GM12891 (cell line): Measurements from ENCODE around the gene SULT2B1.

Source experiments
- DNase-seq: peaks from one replicate; pipeline ENCODE4 v3.0.0; 2011; ENCODE audit warnings: low spot score; ENCODE audit not compliant: insufficient read length
- FAIRE-seq: peaks from 2 replicates; lab custom pipeline; 2011; peaks lifted over from hg19 to GRCh38; lab: Jason Lieb, UNC
- PAX5 ChIP-seq: IDR thresholded peaks from 2 replicates; pipeline ENCODE4 v1.6.1; 2011; ENCODE audit warnings: low read length, moderate library complexity, mild to moderate bottlenecking; ENCODE audit not compliant: insufficient read depth, severe bottlenecking
- POLR2A ChIP-seq: IDR thresholded peaks from 2 replicates; pipeline ENCODE4 v1.6.1; 2011; ENCODE audit warnings: low read depth, low read length, control low read depth
- POLR2AphosphoS5 ChIP-seq: IDR thresholded peaks from 2 replicates; pipeline ENCODE4 v1.6.1; 2011; ENCODE audit warnings: low read depth, low read length, control low read depth
- POU2F2 ChIP-seq: IDR thresholded peaks from 2 replicates; pipeline ENCODE4 v1.6.1; 2011; ENCODE audit warnings: low read depth, mild to moderate bottlenecking, control low read depth, low read length, moderate library complexity
- SPI1 ChIP-seq: IDR thresholded peaks from 2 replicates; pipeline ENCODE4 v1.6.1; 2011; ENCODE audit warnings: low read depth, low read length, control low read depth
- TAF1 ChIP-seq: IDR thresholded peaks from 2 replicates; pipeline ENCODE4 v1.6.1; 2011; ENCODE audit warnings: low read depth, low read length, control low read depth

Gene SULT2B1

DNA sequence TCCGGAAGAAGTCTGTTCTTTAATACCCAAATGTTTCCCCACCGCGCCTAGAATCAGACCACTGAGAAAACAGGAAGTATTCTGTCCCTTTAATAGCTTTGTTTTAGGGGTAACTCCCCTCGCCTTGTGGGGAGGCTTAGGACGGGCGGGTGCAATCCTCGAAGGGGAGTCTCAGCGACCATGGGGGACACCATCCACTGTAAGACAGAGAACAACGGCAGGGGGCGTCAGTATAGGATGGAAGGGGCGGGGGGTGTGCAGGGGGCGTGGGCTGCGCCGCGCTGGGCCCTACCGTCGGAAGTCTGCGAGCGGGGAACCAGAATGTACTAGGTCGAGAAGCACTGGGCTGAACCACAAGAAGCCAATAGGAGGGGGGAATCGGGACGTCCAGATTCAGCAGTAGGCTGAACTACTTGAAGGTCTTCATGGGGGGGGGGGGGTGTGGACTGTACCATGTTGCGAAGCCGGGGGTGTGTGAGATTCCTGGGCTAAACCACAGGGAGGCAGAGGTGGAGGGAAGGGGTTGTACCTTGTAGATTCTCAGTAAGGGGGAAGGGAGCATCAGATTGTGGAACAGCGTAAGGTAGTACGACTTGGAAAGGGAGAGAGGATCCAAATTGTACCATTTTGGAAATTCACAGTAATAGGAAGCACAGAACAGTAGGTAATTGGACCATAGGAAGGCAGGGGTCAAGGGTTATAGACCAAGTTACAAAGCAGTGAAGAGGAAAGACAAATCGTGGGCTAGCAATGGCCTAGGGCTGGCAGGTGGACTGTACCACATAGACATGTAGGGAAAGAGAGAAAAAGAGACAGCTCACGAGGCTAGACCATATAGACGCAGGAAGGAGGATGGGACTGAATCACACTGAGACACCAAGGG is 86.2 kb downstream of the SULT2B1 start:
- peak; percentile 78 for FAIRE-seq
- TF ChIP-seq PAX5, result no peak
- peak; percentile 54; the same call in 1 of the 2 replicates for TF ChIP-seq TAF1
- no peak for TF ChIP-seq SPI1
- TF ChIP-seq POU2F2, result peak; percentile 16; the same call in 1 of the 2 replicates
- peak; percentile 69 for DNase-seq

- no peak for FAIRE-seq
- TF ChIP-seq POLR2AphosphoS5 (no peak), POU2F2 (no peak), PAX5 (no peak), SPI1 (no peak), TAF1 (no peak), POLR2A (no peak)
- no peak for DNase-seq
Measured at GRCh38 chr19:48638831-48639381, 86.9 kb downstream of the SULT2B1 start.

DNA sequence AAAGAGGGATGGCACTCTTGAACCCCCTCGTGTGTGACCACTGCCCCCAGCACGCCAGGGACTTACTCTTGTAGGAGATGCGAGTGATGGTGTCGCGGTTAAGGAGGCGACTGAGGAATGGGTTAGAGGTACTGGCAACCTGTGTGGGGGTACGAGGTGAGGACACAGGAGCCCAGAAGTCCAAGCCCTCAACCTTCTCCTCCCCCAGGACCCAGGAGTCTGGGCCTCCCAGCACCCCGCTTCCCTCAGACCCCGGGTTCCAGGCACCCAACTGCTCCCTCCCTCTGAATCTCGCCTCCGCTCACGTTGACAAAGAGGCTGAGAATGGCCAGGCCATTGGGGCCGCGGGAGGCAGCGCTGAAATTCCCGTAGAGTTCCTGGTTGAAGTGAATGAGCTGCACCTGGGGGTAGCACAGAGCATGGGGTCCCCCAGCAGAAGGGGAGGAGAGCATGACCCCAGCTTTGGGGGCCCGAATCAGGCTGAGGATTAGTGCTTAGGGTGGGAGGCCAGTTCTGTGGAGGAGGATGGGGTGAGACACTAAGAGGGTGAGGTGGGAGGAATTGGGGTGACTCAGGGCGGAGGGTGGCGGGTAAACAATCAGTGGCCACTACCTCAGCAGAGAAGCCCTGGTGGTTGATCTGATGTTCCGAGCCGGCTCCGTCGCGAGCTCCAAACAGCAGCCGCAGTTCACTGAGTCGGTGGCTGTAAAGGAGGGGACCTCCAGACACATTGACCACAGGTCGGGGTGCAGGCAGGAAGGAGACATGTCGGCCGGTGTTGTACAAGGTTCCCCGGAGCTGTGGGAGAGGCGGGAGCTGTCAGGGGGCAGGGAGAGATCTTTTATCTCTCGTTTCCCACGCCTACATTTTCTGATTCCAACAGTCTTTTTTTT is 87.8 kb downstream of the SULT2B1 start:
- FAIRE-seq (no peak), DNase-seq (no peak)
- no peak for TF ChIP-seq POLR2A
- no peak for TF ChIP-seq PAX5
- no peak for TF ChIP-seq TAF1
- no peak for TF ChIP-seq POU2F2
- TF ChIP-seq POLR2AphosphoS5, result no peak
- TF ChIP-seq SPI1, result no peak

GRCh38 chr19:48641850-48642249 is 89.9 kb downstream of the SULT2B1 start:
- no peak for DNase-seq
- no peak for FAIRE-seq
- TF ChIP-seq POLR2A (no peak), POU2F2 (no peak), SPI1 (no peak), POLR2AphosphoS5 (no peak), TAF1 (no peak), PAX5 (no peak)

- no peak for DNase-seq
- FAIRE-seq, result no peak
- TF ChIP-seq SPI1, result no peak
- TF ChIP-seq POU2F2, result no peak
- TF ChIP-seq POLR2A, result no peak
- no peak for TF ChIP-seq PAX5
Measured at GRCh38 chr19:48642862-48643261, 90.9 kb downstream of the SULT2B1 start.

GRCh38 chr19:48644355-48644754 is 92.4 kb downstream of the SULT2B1 start:
- no peak for FAIRE-seq
- no peak for DNase-seq
- no peak for TF ChIP-seq POLR2AphosphoS5
- TF ChIP-seq TAF1, result no peak
- TF ChIP-seq POU2F2, result no peak
- TF ChIP-seq POLR2A, result no peak
- no peak for TF ChIP-seq SPI1
- no peak for TF ChIP-seq PAX5

DNA sequence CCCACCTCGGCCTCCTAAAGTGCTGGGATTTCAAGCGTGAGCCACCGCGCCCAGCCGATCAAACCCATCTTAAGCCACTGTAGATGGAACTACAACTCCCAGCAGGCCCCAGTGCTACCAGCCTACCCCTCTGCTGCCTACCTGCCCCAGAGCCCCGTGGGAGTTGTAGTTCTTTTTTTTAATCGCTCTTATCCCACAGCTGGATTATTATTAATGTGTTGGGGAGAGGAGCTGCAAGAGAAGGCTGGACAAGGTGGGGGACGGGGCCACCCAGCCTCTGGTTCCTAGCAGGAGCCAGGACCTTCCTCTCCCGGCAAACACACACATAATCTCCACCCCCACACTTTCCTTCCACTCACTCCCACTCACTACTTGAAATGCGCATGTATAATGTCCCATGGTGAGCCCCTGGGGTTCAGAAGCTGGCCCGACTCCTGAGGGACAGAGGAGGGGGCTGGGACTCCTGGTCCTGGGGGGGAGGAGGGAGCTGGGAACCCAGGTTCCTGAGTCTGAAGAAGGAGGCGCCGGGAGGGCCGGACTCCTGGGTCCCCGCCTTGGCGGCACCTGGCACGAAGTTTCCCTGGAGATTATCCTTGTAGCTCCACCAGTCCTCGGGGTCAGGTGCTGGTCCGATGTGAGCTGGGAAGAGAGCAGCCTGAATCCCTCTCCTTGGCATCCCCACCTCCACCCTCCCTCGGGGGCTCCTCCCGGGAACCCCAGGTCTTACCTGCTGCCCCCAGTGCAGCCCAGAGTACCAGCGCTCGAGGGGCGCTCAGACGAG is 93.1 kb downstream of the SULT2B1 start:
- FAIRE-seq (peak; percentile 75), DNase-seq (no peak)
- TF ChIP-seq POLR2AphosphoS5, result no peak
- no peak for TF ChIP-seq POLR2A
- TF ChIP-seq POU2F2, result no peak
- TF ChIP-seq TAF1, result no peak
- no peak for TF ChIP-seq PAX5
- no peak for TF ChIP-seq SPI1

DNA sequence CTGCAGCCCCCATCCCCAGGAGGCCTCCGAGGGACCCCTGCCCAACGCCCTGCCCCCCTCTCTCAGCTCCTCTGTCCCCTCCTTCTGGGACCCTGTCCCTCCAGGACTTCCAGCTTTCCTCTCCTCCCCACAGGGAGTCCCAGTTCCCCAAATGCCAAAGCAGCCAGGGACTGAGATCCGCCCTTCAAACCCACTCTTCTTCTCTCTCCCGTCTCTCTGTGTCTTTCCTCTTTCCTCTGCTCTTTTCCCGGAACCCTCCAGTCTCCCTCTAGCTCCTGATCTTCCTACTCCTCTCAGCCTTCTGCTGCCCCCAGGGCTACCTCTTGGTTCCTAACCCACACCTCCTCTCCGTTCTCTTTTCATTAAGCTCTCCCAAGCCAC is 93.6 kb downstream of the SULT2B1 start:
- FAIRE-seq (no peak), DNase-seq (no peak)
- TF ChIP-seq POLR2AphosphoS5 (no peak), SPI1 (peak; percentile 33; the same call in 1 of the 2 replicates), POU2F2 (no peak)
